B cell (primary cell): ENCODE data around the gene TOM1L2.

ENCODE experiments used
- EZH2 ChIP-seq: IDR thresholded peaks from 2 replicates; pipeline ENCODE4 v1.6.1; 2012; ENCODE audit warnings: borderline replicate concordance, low read depth, mild to moderate bottlenecking, moderate library complexity, low read length; ENCODE audit not compliant: insufficient read depth, poor library complexity, severe bottlenecking
- TF ChIP-seq, protein P1 (sequence below): fragments of 200-600 bp; IDR thresholded peaks from one replicate; pipeline ENCODE4 v1.8.0; 2022; ENCODE audit warnings: antibody characterized with exemption, mild to moderate bottlenecking

DNA sequence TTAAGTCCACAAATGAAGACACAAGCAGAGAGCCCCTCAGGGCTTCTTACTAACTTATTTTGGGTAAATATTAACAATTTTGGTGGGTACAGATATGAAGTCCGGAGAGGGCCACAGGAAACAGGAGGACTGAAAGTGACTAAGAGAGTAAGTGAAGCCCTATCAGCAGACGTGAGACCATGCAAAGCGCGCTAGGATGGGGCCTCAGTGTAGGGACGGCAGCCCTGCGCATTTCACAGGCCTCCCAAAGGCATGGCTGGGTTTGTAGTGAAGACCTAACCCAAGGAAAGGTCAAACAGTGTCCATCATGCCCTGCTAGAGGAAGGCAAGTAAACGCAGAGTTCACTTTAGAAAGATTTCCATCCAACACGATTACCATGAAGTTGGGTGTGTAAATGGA is 75.5 kb downstream of the TOM1L2 start:
- no peak for TF ChIP-seq EZH2
- TF ChIP-seq, protein P1, sequence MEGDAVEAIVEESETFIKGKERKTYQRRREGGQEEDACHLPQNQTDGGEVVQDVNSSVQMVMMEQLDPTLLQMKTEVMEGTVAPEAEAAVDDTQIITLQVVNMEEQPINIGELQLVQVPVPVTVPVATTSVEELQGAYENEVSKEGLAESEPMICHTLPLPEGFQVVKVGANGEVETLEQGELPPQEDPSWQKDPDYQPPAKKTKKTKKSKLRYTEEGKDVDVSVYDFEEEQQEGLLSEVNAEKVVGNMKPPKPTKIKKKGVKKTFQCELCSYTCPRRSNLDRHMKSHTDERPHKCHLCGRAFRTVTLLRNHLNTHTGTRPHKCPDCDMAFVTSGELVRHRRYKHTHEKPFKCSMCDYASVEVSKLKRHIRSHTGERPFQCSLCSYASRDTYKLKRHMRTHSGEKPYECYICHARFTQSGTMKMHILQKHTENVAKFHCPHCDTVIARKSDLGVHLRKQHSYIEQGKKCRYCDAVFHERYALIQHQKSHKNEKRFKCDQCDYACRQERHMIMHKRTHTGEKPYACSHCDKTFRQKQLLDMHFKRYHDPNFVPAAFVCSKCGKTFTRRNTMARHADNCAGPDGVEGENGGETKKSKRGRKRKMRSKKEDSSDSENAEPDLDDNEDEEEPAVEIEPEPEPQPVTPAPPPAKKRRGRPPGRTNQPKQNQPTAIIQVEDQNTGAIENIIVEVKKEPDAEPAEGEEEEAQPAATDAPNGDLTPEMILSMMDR, result no peak
